ENCODE data around the gene NXN. TPM values are rescaled to one million over a fixed set of nuclear protein-coding genes. Genes with fewer than 3 reads are reported as not detected.
"Not testable (repeated sequence)": the region's sequence is repeated elsewhere in the genome, so short reads cannot be mapped to it uniquely, and the experiment has no call there.

NXN gene
- total and polyA plus RNA-seq, 7 donors = 33.4 to 92.5 (median 73.8) TPM

DNA sequence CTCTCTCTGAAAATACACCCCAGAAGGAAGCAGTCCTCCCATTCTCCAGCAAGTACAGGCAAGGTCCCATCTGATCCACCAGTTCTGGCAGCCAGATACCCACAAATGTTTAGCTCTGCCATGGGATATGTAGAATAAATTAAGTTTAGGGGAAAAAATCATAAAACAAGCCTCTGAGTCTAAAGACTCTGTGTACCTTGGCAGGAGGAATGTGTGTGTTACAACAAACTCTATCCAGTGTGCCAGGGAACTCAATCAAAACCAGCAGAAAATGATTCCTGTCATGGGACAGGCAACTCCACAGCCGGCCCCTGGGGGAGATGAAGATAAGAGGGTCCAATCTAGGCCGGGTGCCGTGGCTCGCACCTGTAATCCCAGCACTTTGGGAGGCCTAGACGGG is 124.0 kb downstream of the NXN start:
- H3K36me3 ChIP-seq (ENCODE audit: insufficient read depth in 1 of 2, low read depth in 1 of 2) = no peaks in the 10 kb centered on the region
- intact Hi-C loops (cut with DNase I) = no loop called here
- H3K27me3 ChIP-seq (ENCODE audit: insufficient read depth in 3 of 3, low read length in 2 of 3) = no peaks in the 10 kb centered on the region
- peaks cover 40% of the 10 kb centered on the region for H3K4me1 ChIP-seq
- H3K27ac ChIP-seq = peak overlapping the region; percentile 42
- no peaks in the 10 kb centered on the region for H3K9me3 ChIP-seq
- WGBS, 3 donors = 62 to 88% (median 69%) methylated on average over 5 of the region's 5 CpGs
- ATAC-seq (no peak), DNase-seq (no peak)
- H3K4me3 ChIP-seq = no peak overlapping the region
- TF ChIP-seq, protein P1, sequence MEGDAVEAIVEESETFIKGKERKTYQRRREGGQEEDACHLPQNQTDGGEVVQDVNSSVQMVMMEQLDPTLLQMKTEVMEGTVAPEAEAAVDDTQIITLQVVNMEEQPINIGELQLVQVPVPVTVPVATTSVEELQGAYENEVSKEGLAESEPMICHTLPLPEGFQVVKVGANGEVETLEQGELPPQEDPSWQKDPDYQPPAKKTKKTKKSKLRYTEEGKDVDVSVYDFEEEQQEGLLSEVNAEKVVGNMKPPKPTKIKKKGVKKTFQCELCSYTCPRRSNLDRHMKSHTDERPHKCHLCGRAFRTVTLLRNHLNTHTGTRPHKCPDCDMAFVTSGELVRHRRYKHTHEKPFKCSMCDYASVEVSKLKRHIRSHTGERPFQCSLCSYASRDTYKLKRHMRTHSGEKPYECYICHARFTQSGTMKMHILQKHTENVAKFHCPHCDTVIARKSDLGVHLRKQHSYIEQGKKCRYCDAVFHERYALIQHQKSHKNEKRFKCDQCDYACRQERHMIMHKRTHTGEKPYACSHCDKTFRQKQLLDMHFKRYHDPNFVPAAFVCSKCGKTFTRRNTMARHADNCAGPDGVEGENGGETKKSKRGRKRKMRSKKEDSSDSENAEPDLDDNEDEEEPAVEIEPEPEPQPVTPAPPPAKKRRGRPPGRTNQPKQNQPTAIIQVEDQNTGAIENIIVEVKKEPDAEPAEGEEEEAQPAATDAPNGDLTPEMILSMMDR (IDR thresholded peaks at IDR 0.05) = no peak

DNA sequence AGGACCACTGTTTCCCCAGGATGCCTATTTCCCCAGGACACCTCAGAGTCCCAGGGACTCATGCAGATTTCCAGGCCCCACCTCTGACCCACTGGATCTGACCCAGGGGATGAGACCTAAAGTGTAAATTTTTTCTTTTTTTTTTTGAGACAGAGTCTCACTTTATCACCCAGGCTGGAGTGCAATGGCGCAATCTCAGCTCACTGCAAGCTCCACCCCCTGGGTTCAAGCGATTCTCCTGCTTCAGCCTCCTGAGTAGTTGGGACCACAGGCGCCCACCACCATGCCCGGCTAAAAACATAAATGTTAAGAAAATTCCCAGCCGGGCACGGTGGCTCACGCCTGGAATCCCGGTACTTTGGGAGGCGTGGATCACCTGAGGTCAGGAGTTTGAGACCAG is 126.7 kb downstream of the NXN start:
- WGBS, 3 donors = 97 to 98% (median 97%) methylated on average over 9 of the region's 9 CpGs
- peaks cover 38% of the 10 kb centered on the region for H3K4me1 ChIP-seq
- H3K4me3 ChIP-seq; ATAC-seq; H3K36me3 ChIP-seq (ENCODE audit: insufficient read depth in 1 of 2, low read depth in 1 of 2); intact Hi-C loops (cut with DNase I); H3K27me3 ChIP-seq (ENCODE audit: insufficient read depth in 3 of 3, low read length in 2 of 3); H3K9me3 ChIP-seq: not testable (repeated sequence)
- DNase-seq = peak in 1 of 2 donors; percentile 28
- H3K27ac ChIP-seq = peak overlapping the region; percentile 97

DNA sequence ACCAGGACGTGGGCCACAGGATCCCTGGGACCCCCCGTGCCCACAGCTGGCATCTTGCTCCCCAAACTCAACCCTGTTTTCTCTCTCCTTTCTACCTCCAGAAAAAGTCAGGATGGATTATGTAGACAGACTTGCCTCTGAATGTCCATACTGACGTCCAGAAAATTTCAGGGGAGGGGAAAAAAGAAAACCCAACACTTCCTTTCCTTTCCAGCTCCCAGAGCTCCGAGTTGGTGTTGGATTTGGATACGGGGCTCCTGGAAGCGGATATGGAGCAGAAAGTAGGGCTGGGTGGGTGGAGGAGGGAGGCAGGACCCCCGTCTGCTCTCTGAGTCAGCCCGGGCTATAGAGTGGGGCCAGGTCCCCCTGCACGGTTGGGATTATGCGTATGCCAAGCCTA is 127.2 kb downstream of the NXN start:
- no peaks in the 10 kb centered on the region for H3K36me3 ChIP-seq (ENCODE audit: insufficient read depth in 1 of 2, low read depth in 1 of 2)
- peak overlapping the region; percentile 97 for H3K27ac ChIP-seq
- whole genome bisulfite sequencing, 3 donors = 69 to 76% (median 72%) methylated on average over 9 to 10 of the region's 10 CpGs
- intact Hi-C loops (cut with DNase I) = no loop called here
- H3K4me3 ChIP-seq = no peak overlapping the region
- H3K27me3 ChIP-seq (ENCODE audit: insufficient read depth in 3 of 3, low read length in 2 of 3) = no peaks in the 10 kb centered on the region
- DNase-seq (peak in 1 of 2 donors; percentile 31), ATAC-seq (no peak)
- no peaks in the 10 kb centered on the region for H3K9me3 ChIP-seq
- TF ChIP-seq, protein P1 (IDR thresholded peaks at IDR 0.05) = no peak
- H3K4me1 ChIP-seq = peaks cover 38% of the 10 kb centered on the region

DNA sequence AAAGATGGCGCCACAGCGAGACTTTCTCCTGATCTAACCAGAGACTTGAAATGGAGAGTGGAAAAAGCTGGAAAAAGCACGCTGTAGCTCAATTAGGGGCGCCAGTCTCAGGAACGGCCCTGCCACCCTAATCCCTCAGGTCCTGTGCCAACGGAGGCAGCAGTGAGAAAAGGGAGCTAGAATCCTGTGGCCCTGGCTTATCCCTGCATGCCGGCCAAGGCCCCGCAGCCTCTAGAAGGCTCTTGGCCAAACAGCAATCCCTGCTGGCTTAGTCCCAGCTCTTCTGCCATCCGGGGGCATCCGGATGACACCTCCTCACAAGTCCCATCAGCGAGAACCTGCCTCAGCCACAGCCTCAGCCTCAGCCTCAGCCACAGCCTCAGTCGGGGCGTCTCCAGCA is 127.7 kb downstream of the NXN start:
- Histone ChIP-seq H3K9me3 (no peaks in the 10 kb centered on the region), H3K36me3 (ENCODE audit: insufficient read depth in 1 of 2, low read depth in 1 of 2) (no peaks in the 10 kb centered on the region), H3K4me3 (peak overlapping the region; percentile 56), H3K27ac (peak overlapping the region; percentile 97), H3K4me1 (peaks cover 38% of the 10 kb centered on the region), H3K27me3 (ENCODE audit: insufficient read depth in 3 of 3, low read length in 2 of 3) (no peaks in the 10 kb centered on the region)
- DNase-seq = peak in 1 of 2 donors; percentile 63
- intact Hi-C loops (cut with DNase I) = no loop called here
- WGBS, 3 donors = 28 to 45% (median 39%) methylated on average over 12 to 13 of the region's 13 CpGs
- ATAC-seq = peak; percentile 22 to 55 (median 42)
- TF ChIP-seq, protein P1 (IDR thresholded peaks at IDR 0.05) = no peak

DNA sequence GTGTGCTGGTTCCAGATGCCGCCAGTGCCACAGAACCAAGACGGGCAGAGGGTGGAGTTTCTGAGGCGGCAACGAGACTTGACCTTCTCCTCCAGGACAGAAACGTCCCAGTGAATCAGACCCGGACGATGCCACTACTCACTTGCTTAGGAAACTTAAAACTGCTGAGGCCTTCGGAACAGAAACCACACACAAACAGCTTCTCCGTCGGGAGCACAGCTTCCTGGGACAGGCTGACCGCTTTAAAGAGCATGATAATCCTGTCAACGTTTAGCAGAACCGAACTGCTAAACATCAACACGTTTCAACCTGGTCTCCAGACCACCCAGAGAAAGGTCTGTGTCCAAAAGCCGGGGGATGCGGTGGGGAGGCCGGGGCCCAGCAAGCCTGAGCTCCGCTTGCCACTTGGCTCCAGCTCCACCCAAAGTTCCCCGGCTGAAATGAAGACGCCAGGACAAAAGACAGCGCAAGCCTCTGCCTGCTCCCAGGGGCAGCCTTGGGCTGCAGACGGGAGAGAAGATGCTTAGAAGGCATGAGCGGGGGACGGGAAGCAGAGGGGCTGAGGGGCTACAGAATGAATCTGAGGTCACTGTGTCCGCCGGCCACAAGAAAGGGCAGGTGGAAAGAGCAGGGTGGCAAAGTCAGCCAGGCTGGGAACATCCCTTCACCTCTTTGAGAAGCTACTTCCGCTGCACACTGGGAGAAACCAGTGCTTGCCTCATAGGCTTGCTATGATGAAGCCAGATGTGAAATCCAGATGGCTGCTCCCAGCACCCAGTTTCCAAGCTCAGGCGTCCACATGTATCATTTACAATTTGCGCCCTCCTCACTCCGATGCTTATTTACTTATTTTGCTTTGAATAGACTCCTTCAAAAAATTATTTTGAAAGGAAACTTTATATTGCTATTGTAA is 128.5 kb downstream of the NXN start:
- Histone ChIP-seq H3K4me1 (peaks cover 45% of the 10 kb centered on the region), H3K27ac (peak overlapping the region; percentile 97), H3K4me3 (peak overlapping the region; percentile 56), H3K9me3 (no peaks in the 10 kb centered on the region), H3K27me3 (ENCODE audit: insufficient read depth in 3 of 3, low read length in 2 of 3) (no peaks in the 10 kb centered on the region), H3K36me3 (ENCODE audit: insufficient read depth in 1 of 2, low read depth in 1 of 2) (no peaks in the 10 kb centered on the region)
- peak; percentile 44 to 85 for DNase-seq
- ATAC-seq = peak; percentile 80 to 91 (median 90)
- TF ChIP-seq, protein P1 (IDR thresholded peaks at IDR 0.05) = no peak
- 26 to 53% (median 28%) methylated on average over 30 of the region's 30 CpGs for WGBS, 3 donors
- intact Hi-C loops (cut with DNase I) = no loop called here

Measured in psoas muscle (tissue), 8 donors.